ENCODE results near the gene CDK4.

CDK4 gene

GRCh38 chr12:57700317-57700716 lies 51.8 kb downstream of the CDK4 start:
- no peak for DNase-seq (ENCODE audit: low read depth)

GRCh38 chr12:57698414-57698813 lies 53.7 kb downstream of the CDK4 start:
- DNase-seq (ENCODE audit: low read depth): no peak

Measured in ELR (cell line).